ENCODE data around the gene TTLL10.

Gene TTLL10

GRCh38 chr1:1157914-1158710, 15.6 kb upstream of the TTLL10 start:
- no peak for DNase-seq (ENCODE audit: low read depth)

- no peak for DNase-seq (ENCODE audit: low read depth)
Measured at GRCh38 chr1:1160281-1160930, 13.3 kb upstream of the TTLL10 start.

GRCh38 chr1:1161078-1161682, 12.5 kb upstream of the TTLL10 start:
- no peak for DNase-seq (ENCODE audit: low read depth)

GRCh38 chr1:1161683-1162079, 12.0 kb upstream of the TTLL10 start:
- no peak for DNase-seq (ENCODE audit: low read depth)

GRCh38 chr1:1162597-1163537, 10.8 kb upstream of the TTLL10 start:
- DNase-seq (ENCODE audit: low read depth) = no peak

GRCh38 chr1:1163538-1164070, 10.1 kb upstream of the TTLL10 start:
- no peak for DNase-seq (ENCODE audit: low read depth)

GRCh38 chr1:1164361-1164700, 9.3 kb upstream of the TTLL10 start:
- DNase-seq (ENCODE audit: low read depth) = no peak

GRCh38 chr1:1164701-1165451, 8.8 kb upstream of the TTLL10 start:
- DNase-seq (ENCODE audit: low read depth) = no peak

GRCh38 chr1:1165485-1165884, 8.2 kb upstream of the TTLL10 start:
- no peak for DNase-seq (ENCODE audit: low read depth)

- no peak for DNase-seq (ENCODE audit: low read depth)
Measured at GRCh38 chr1:1165900-1166421, 7.7 kb upstream of the TTLL10 start.

GRCh38 chr1:1166642-1167397, 6.9 kb upstream of the TTLL10 start:
- no peak for DNase-seq (ENCODE audit: low read depth)

- no peak for DNase-seq (ENCODE audit: low read depth)
Measured at GRCh38 chr1:1167398-1167821, 6.3 kb upstream of the TTLL10 start.

- DNase-seq (ENCODE audit: low read depth) = no peak
Measured at GRCh38 chr1:1167841-1168450, 5.7 kb upstream of the TTLL10 start.

- no peak for DNase-seq (ENCODE audit: low read depth)
Measured at GRCh38 chr1:1168451-1169411, 4.9 kb upstream of the TTLL10 start.

- no peak for DNase-seq (ENCODE audit: low read depth)
Measured at GRCh38 chr1:1169429-1170214, 4.1 kb upstream of the TTLL10 start.

- DNase-seq (ENCODE audit: low read depth) = no peak
Measured at GRCh38 chr1:1170215-1171091, 3.2 kb upstream of the TTLL10 start.

- DNase-seq (ENCODE audit: low read depth) = no peak
Measured at GRCh38 chr1:1171161-1171545, 2.5 kb upstream of the TTLL10 start.
